Prostate gland (tissue), 2 donors: Measurements from ENCODE around the gene A4GNT. TPM values are rescaled to one million over a fixed set of nuclear protein-coding genes. Genes with fewer than 3 reads are reported as not detected.

Experiments used
- DNase-seq: peaks from one replicate; pipeline ENCODE4 v3.0.0-alpha.2; 2019; ENCODE audit warnings: low spot score
- H3K27ac ChIP-seq, 2 donors: fragments of 200-600 bp; sonication (generic); 2 replicates each; pipeline ENCODE4 v1.5.1; 2017 to 2019
- H3K27me3 ChIP-seq: fragments of 200-600 bp; sonication (generic); replicated peaks from 2 replicates; pipeline ENCODE4 v1.5.1; 2019; ENCODE audit not compliant: insufficient read depth
- H3K36me3 ChIP-seq, 2 donors: fragments of 200-600 bp; sonication (generic); 1 replicate in 1 of 2; 2 replicates in 1 of 2; pipeline versions ENCODE4 v1.5.1 to v1.8.1; 2017 to 2019
- H3K4me1 ChIP-seq: fragments of 200-600 bp; sonication (generic); replicated peaks from 2 replicates; pipeline ENCODE4 v1.5.1; 2019
- H3K4me3 ChIP-seq, 2 donors: fragments of 200-600 bp; sonication (generic); 2 replicates each; pipeline ENCODE4 v1.5.1; 2017 to 2019
- H3K9me3 ChIP-seq: fragments of 200-600 bp; sonication (generic); 2 replicates; pipeline ENCODE4 v1.5.1; 2017
- CTCF ChIP-seq, 4 experiments: fragments of 200-600 bp in 2 of 4; fragments of 450-650 bp in 2 of 4; sonication (generic) in 2 of 4; IDR thresholded peaks; 1 replicate in 3 of 4; 2 replicates in 1 of 4; pipeline ENCODE4 v1.5.1; 2016 to 2019; ENCODE audit warnings: antibody characterized with exemption in 4 of 4, mild to moderate bottlenecking in 2 of 4, moderate library complexity in 2 of 4
- POLR2A ChIP-seq: fragments of 450-650 bp; IDR thresholded peaks from one replicate; pipeline ENCODE4 v1.6.1; 2016; ENCODE audit warnings: antibody characterized with exemption, mild to moderate bottlenecking
- POLR2AphosphoS5 ChIP-seq: sonication (generic); formaldehyde crosslinking; IDR thresholded peaks from one replicate; pipeline ENCODE4 v1.6.1; 2017; ENCODE audit warnings: antibody characterized with exemption
- WGBS: methylation state at CpG from one replicate; pipeline ENCODE4 v1.1.5; 2018; 5-methylcytosine and 5-hydroxymethylcytosine counted together
- intact Hi-C: fragments of 100-400 bp; cut with DNase I; formaldehyde crosslinking; loops from one replicate; pipeline ENCODE4 v1.14.2; 2022
- total RNA-seq, 2 donors: library from RNA; depleted of rRNA; stranded (reverse); fragments of >200 nt; gene quantifications; one replicate each; pipeline ENCODE4 v1.1.0, GENCODE V29; 2016

The A4GNT gene
- total RNA-seq, 2 donors from 2014 or later: not detected

DNA sequence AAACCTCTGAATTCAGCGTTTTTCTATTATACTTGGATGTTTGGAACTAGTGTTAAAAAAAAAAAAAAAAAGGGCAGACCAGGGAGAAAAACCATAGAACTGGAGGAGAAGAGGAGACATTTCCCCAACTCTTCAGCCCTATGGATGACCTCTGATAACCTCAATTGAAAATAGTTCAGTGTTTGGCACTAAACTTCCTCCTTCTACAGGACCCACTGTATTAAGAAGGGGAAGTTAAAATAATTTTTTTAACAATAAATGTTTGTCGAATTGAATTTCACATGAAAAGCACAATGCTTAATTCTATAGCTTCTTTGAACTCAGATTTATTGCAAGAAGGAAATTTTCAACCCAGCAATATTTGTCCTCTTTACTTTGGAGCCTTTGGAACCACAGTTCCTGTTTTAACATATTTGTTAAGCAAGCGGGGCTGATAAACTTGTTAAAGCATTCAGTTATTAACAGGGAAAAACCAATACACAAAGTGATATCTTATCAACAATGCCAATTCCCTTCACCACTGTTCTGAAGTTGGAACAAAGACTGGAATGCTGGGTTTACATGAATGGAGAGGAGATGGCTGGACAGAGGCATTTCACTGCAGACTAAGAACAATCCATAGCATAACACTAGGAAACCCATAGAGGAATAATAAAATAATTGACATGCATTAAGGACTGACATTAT, 3.1 kb upstream of the A4GNT start:
- no peak overlapping the region for H3K4me3 ChIP-seq
- no peak overlapping the region for H3K27ac ChIP-seq
- no peaks in the 10 kb centered on the region for H3K36me3 ChIP-seq
- TF ChIP-seq CTCF (IDR thresholded peaks at IDR 0.05): no peak
- TF ChIP-seq POLR2AphosphoS5: no peak
- no peak for TF ChIP-seq POLR2A
- no peaks in the 10 kb centered on the region for H3K27me3 ChIP-seq
- WGBS: 63% methylated on average over 3 of the region's 3 CpGs
- intact Hi-C loops: no loop called here
- no peak for DNase-seq
- no peaks in the 10 kb centered on the region for H3K9me3 ChIP-seq
- no peaks in the 10 kb centered on the region for H3K4me1 ChIP-seq

DNA sequence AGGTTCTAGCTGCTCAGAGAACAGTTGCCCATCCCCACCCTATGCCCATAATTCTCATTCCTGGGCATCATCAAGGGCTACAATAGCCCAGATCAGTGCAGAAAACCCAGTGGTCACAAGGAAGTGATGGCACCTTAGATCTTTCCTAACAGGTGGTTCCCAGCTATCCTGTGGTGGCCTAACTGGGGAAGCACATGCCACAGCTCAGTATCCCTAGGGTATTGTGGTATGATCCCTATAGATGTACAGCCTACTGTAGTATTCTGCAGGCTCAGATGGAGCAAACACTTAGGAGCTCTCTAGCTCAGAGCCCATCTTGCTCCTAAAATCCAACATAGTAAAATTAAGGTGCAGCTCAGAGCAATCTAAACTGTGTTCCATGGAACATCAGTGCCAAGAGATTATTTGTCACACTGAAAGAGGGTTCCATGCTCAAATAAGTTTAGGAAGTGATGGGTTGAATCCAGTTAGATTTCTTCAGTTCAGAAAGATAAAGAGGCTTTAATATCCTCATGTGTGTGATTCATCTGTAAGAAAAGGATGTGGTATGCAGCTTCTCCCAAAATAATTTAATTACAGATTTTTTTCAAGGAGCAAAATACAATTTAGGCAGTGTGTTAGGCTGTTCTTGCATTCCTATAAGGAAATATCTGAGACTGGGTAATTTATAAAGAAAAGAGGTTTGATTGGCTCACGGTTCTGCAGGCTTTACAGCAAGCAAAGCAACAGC, 4.4 kb downstream of the A4GNT start:
- H3K36me3 ChIP-seq: no peaks in the 10 kb centered on the region
- intact Hi-C loops: no loop called here
- WGBS: 85% methylated on average over 1 of the region's 1 CpG
- H3K9me3 ChIP-seq: no peaks in the 10 kb centered on the region
- H3K27ac ChIP-seq: no peak overlapping the region
- no peak overlapping the region for H3K4me3 ChIP-seq
- no peaks in the 10 kb centered on the region for H3K4me1 ChIP-seq
- TF ChIP-seq POLR2A (no peak), CTCF (IDR thresholded peaks at IDR 0.05) (no peak), POLR2AphosphoS5 (no peak)
- no peak for DNase-seq
- no peaks in the 10 kb centered on the region for H3K27me3 ChIP-seq

DNA sequence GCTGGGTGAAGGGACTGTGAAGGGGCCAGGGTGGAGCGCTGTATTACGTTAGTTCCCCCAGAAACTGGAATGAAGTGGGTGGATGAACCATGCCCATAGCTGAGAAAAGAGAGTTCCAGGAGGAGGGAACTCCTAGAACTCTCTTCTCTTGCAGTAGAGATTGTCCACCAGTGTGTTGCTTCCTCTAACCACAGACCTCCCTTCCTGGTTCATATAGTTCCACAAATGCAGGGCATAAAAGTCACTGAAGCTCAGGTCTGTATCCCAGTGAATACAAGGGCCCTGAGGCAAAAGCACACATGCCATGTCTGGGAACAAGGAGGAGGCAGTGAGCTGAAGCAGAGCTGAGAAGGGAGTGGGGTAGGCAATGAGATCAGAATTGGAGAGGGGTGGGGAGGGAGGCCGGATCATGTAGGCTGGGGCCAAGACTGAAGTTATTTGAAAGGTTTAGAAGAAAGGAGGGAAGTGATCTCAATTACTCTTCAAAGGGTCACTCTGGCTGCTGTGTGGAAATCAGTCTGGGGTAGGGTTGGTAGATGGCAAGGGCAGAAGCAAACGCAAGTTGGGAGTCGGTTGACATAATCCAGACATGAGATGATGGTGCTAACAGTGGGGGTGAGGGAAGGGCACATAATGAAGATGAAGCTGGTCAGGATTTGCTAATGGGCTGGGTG, 6.5 kb downstream of the A4GNT start:
- no peaks in the 10 kb centered on the region for H3K36me3 ChIP-seq
- no peak overlapping the region for H3K27ac ChIP-seq
- H3K9me3 ChIP-seq: no peaks in the 10 kb centered on the region
- intact Hi-C loops: no loop called here
- H3K4me1 ChIP-seq: no peaks in the 10 kb centered on the region
- WGBS: 62% methylated on average over 5 of the region's 5 CpGs
- TF ChIP-seq CTCF (IDR thresholded peaks at IDR 0.05) (no peak), POLR2A (no peak), POLR2AphosphoS5 (no peak)
- no peak overlapping the region for H3K4me3 ChIP-seq
- no peaks in the 10 kb centered on the region for H3K27me3 ChIP-seq
- DNase-seq: no peak

GRCh38 chr3:138124706-138125355, 7.4 kb downstream of the A4GNT start:
- WGBS: 71% methylated on average over 10 of the region's 10 CpGs
- Histone ChIP-seq H3K36me3 (no peaks in the 10 kb centered on the region), H3K27ac (no peak overlapping the region), H3K27me3 (no peaks in the 10 kb centered on the region), H3K4me3 (no peak overlapping the region), H3K9me3 (no peaks in the 10 kb centered on the region), H3K4me1 (no peaks in the 10 kb centered on the region)
- intact Hi-C loops: no loop called here
- TF ChIP-seq POLR2A (no peak), POLR2AphosphoS5 (no peak), CTCF (IDR thresholded peaks at IDR 0.05) (no peak)
- no peak for DNase-seq
